ENCODE results near the gene DLG2.

DNA sequence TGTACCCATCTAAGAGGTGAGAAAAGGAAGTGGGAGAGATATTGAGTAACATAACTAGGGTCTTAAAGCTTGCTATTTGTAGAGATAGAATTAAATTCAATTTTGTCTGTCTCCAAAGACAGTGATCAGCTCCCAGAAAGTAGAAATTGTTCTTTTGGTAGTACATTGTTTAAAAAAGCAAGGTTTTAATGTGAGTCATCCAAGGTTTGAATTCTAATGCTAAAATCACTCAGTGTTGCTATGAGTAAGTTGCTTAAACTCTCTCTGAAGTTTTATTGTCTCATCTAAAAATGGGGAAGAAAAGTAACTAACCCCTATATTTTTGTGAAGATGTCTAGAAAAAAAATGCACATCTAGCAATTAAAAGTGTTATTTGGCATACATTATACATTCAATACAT is 1336.5 kb downstream of the DLG2 start:
- TF ChIP-seq, protein P1, sequence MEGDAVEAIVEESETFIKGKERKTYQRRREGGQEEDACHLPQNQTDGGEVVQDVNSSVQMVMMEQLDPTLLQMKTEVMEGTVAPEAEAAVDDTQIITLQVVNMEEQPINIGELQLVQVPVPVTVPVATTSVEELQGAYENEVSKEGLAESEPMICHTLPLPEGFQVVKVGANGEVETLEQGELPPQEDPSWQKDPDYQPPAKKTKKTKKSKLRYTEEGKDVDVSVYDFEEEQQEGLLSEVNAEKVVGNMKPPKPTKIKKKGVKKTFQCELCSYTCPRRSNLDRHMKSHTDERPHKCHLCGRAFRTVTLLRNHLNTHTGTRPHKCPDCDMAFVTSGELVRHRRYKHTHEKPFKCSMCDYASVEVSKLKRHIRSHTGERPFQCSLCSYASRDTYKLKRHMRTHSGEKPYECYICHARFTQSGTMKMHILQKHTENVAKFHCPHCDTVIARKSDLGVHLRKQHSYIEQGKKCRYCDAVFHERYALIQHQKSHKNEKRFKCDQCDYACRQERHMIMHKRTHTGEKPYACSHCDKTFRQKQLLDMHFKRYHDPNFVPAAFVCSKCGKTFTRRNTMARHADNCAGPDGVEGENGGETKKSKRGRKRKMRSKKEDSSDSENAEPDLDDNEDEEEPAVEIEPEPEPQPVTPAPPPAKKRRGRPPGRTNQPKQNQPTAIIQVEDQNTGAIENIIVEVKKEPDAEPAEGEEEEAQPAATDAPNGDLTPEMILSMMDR (IDR thresholded peaks at IDR 0.05), result no peak
- TF ChIP-seq ZFX (IDR thresholded peaks at IDR 0.05; ENCODE audit: borderline replicate concordance), result no peak

Measured in 22Rv1 (cell line).